Activated T-helper 1 cell treated with anti-CD3 and anti-CD28 coated beads, Interleukin-2, amount 50 U/mL, for 16 hours (primary cell): ENCODE measurements around the gene MRPL37.

Source experiments
- DNase-seq, 2 donors: peaks; one replicate each; pipeline ENCODE4 v3.0.0-alpha.2; 2020; ENCODE audit warnings: low read depth in 1 of 2, low spot score in 1 of 2

The MRPL37 gene

GRCh38 chr1:54262244-54262643, 62.3 kb downstream of the MRPL37 start:
- no peak for DNase-seq

GRCh38 chr1:54263601-54264226, 63.7 kb downstream of the MRPL37 start:
- no peak for DNase-seq

DNA sequence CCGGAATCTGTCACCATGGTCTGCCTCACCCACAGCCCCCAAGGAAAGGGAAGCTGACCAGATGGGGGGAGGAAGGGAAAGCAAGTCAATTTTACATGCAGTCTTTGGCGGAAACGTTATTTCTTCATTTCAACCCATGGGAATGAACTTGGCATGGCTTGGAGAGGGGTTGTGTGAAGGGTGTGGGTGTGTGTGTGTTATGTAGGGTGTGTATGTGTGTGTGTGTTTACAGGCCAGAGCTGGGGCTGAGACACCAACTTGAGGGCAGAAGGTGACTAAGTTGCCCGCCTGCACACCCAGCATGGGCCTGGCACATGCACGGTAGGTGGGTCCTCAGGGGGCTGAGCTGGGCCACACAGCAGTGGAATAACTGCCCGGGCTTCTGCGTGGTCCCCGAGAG, 65.2 kb downstream of the MRPL37 start:
- DNase-seq = no peak

DNA sequence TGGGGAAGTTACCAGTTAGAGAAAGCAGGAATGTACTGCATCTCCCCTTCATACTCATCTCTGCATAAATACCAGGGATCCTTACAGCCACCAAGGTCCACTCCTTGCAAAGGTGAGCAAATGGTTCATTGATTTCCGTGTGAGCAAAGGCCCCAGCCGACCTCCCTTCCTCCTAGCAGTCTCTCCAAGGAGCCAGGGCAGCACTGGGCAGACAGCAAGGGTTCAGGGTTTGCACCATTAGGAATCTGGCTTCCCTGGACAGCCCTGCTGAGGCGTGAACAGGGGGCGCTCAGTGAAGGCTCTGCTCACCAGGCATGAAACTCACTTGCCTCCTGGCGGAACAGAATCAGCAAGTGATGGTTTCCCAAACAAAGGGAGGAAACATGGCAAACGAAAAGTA, 65.7 kb downstream of the MRPL37 start:
- DNase-seq = no peak

- DNase-seq = no peak
These were observed 66.2 kb downstream of the MRPL37 start for GRCh38 chr1:54266195-54266594.

DNA sequence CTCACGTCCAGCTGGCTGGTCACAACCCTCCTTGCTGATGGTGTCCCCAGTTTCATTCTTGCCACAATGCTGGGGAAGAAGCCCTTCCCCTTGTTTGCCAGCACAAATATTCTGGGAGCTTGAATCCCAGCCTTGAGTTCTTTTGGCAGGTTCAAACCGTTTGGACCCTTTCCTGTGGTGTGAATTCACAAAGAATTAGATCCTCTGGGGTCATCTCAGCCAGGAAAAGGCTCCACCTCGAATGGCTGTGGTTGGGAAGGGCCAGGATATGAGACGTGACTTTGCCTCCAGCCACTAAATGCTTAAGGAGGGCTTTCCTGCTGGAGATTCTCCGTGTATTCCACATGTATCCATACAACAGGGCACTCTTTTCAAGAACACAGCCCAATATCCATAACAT, 66.9 kb downstream of the MRPL37 start:
- DNase-seq = no peak
